Prostate gland (tissue), 2 donors: ENCODE results near the gene KIFC3. TPM values are rescaled to one million over a fixed set of nuclear protein-coding genes. Genes with fewer than 3 reads are reported as not detected.
"Not testable (repeated sequence)": the region's sequence is repeated elsewhere in the genome, so short reads cannot be mapped to it uniquely, and the experiment has no call there.

Experiments
- DNase-seq: peaks from one replicate; pipeline ENCODE4 v3.0.0-alpha.2; 2019; ENCODE audit warnings: low spot score
- H3K27ac ChIP-seq, 2 donors: fragments of 200-600 bp; sonication (generic); 2 replicates each; pipeline ENCODE4 v1.5.1; 2017 to 2019
- H3K27me3 ChIP-seq: fragments of 200-600 bp; sonication (generic); replicated peaks from 2 replicates; pipeline ENCODE4 v1.5.1; 2019; ENCODE audit not compliant: insufficient read depth
- H3K36me3 ChIP-seq, 2 donors: fragments of 200-600 bp; sonication (generic); 1 replicate in 1 of 2; 2 replicates in 1 of 2; pipeline versions ENCODE4 v1.5.1 to v1.8.1; 2017 to 2019
- H3K4me1 ChIP-seq: fragments of 200-600 bp; sonication (generic); replicated peaks from 2 replicates; pipeline ENCODE4 v1.5.1; 2019
- H3K4me3 ChIP-seq, 2 donors: fragments of 200-600 bp; sonication (generic); 2 replicates each; pipeline ENCODE4 v1.5.1; 2017 to 2019
- H3K9me3 ChIP-seq: fragments of 200-600 bp; sonication (generic); 2 replicates; pipeline ENCODE4 v1.5.1; 2017
- POLR2A ChIP-seq: fragments of 450-650 bp; IDR thresholded peaks from one replicate; pipeline ENCODE4 v1.6.1; 2016; ENCODE audit warnings: antibody characterized with exemption, mild to moderate bottlenecking
- POLR2AphosphoS5 ChIP-seq: sonication (generic); formaldehyde crosslinking; IDR thresholded peaks from one replicate; pipeline ENCODE4 v1.6.1; 2017; ENCODE audit warnings: antibody characterized with exemption
- WGBS: methylation state at CpG from one replicate; pipeline ENCODE4 v1.1.5; 2018; 5-methylcytosine and 5-hydroxymethylcytosine counted together
- intact Hi-C: fragments of 100-400 bp; cut with DNase I; formaldehyde crosslinking; loops from one replicate; pipeline ENCODE4 v1.14.2; 2022
- total RNA-seq, 2 donors: library from RNA; depleted of rRNA; stranded (reverse); fragments of >200 nt; gene quantifications; one replicate each; pipeline ENCODE4 v1.1.0, GENCODE V29; 2016
- TF ChIP-seq, protein P1 (sequence below), 4 experiments: fragments of 200-600 bp in 2 of 4; fragments of 450-650 bp in 2 of 4; sonication (generic) in 2 of 4; IDR thresholded peaks; 1 replicate in 3 of 4; 2 replicates in 1 of 4; pipeline ENCODE4 v1.5.1; 2016 to 2019; ENCODE audit warnings: antibody characterized with exemption in 4 of 4, mild to moderate bottlenecking in 2 of 4, moderate library complexity in 2 of 4

The KIFC3 gene
- total RNA-seq, 2 donors from 2014 or later, result 16.3 to 79.5 TPM

DNA sequence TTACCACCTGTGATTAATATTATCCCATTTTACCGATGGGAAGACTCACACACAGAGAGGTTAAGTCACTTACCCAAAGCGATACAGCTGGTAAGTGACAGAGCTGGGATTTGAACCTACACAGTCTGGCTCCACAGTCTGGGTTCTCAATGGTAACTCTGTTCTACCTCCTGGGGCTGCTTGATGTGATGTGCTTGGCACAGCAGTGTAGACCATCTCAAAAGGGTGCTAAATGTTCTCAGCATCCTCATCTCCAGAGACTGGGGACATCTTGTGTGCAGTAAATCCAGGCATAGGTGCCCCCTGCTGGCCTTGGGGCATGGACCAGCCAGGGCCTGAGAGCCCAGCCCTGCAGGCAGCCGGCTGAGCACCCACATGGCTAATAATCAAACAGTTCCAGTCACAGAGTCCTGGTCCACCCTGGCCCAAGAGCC, 82.1 kb downstream of the KIFC3 start:
- Histone ChIP-seq H3K4me1 (no peaks in the 10 kb centered on the region), H3K27me3 (no peaks in the 10 kb centered on the region), H3K27ac (no peak overlapping the region), H3K4me3 (no peak overlapping the region), H3K36me3 (no peaks in the 10 kb centered on the region), H3K9me3 (no peaks in the 10 kb centered on the region)
- 69% methylated on average over 3 of the region's 3 CpGs for WGBS
- intact Hi-C loops, result no loop called here
- TF ChIP-seq POLR2A, result no peak
- TF ChIP-seq, protein P1, sequence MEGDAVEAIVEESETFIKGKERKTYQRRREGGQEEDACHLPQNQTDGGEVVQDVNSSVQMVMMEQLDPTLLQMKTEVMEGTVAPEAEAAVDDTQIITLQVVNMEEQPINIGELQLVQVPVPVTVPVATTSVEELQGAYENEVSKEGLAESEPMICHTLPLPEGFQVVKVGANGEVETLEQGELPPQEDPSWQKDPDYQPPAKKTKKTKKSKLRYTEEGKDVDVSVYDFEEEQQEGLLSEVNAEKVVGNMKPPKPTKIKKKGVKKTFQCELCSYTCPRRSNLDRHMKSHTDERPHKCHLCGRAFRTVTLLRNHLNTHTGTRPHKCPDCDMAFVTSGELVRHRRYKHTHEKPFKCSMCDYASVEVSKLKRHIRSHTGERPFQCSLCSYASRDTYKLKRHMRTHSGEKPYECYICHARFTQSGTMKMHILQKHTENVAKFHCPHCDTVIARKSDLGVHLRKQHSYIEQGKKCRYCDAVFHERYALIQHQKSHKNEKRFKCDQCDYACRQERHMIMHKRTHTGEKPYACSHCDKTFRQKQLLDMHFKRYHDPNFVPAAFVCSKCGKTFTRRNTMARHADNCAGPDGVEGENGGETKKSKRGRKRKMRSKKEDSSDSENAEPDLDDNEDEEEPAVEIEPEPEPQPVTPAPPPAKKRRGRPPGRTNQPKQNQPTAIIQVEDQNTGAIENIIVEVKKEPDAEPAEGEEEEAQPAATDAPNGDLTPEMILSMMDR (IDR thresholded peaks at IDR 0.05), result peak in 3 of 4 experiments; percentile 42 to 70 (median 68)
- DNase-seq, result peak; percentile 51

DNA sequence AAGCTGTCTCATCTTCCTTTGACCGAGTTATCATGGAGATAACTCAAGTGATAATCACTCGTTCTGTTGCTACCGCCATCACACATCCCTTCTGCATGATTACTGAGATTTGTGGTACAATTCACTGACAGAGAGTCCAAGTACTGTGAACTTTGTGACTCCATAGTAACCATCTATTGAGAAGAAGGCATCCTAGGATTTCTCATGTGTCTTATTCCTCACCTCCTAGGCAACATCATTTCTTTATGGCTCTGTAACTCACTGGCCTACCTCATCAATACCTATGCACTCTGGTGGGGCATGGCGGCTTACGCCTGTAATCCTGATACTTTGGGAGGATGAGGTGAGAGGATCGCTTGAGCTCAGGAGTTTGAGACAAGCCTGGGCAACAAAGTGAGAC, 88.2 kb downstream of the KIFC3 start:
- H3K36me3 ChIP-seq, result no peaks in the 10 kb centered on the region
- no peaks in the 10 kb centered on the region for H3K4me1 ChIP-seq
- no peak for TF ChIP-seq POLR2AphosphoS5
- TF ChIP-seq POLR2A, result no peak
- TF ChIP-seq, protein P1 (IDR thresholded peaks at IDR 0.05), result no peak
- no peaks in the 10 kb centered on the region for H3K9me3 ChIP-seq
- intact Hi-C loops, result loop anchor here (10.0 kb wide), 1 partner anchor 59 kb away; no protein-coding TSS in a partner anchor
- H3K27me3 ChIP-seq, result no peaks in the 10 kb centered on the region
- H3K27ac ChIP-seq, result no peak overlapping the region
- DNase-seq, result no peak
- no peak overlapping the region for H3K4me3 ChIP-seq
- 89% methylated on average over 6 of the region's 6 CpGs for WGBS

DNA sequence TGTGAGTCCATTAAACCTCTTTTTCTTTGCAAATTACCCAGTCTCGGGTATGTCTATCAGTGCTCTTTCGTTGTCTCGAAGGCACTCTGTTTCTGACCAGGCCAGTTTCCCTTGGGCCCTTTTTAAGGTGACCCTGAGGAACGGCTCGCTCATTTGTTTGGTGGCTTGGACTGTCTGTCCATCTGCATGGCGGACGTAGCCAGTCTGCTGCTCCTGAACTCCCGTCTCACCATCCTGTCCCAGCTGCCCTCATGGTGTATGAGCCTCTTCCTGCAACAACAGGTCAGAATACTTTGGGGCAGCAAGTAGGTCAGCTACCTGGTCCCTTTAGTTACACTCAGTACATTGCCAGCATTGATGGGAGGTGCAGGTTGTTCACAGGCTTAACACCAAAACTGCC, 88.7 kb downstream of the KIFC3 start:
- no peaks in the 10 kb centered on the region for H3K9me3 ChIP-seq
- no peaks in the 10 kb centered on the region for H3K36me3 ChIP-seq
- intact Hi-C loops, result loop anchor here (10.0 kb wide), 1 partner anchor 59 kb away; no protein-coding TSS in a partner anchor
- no peak for TF ChIP-seq POLR2A
- TF ChIP-seq, protein P1 (IDR thresholded peaks at IDR 0.05), result no peak
- TF ChIP-seq POLR2AphosphoS5, result no peak
- H3K27ac ChIP-seq, result no peak overlapping the region
- DNase-seq, result no peak
- H3K4me1 ChIP-seq, result no peaks in the 10 kb centered on the region
- 96% methylated on average over 8 of the region's 8 CpGs for WGBS
- no peaks in the 10 kb centered on the region for H3K27me3 ChIP-seq
- no peak overlapping the region for H3K4me3 ChIP-seq

DNA sequence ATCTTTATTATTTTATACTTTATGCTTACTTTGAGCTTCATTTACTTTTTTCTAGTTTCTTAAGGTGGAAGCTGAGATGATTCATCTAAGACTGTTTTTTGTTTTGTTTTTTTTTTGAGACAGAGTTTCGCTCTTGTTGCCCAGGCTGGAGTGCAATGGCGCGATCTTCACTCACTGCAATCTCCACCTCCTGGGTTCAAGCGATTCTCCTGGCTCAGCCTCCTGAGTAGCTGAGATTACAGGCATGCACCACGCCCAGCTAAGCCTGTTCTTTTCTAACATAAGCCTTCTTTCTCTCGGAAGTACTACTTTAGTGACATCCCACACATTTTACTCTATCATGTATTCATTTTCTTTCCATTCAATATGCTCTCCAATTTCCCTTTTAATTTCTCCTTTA, 89.7 kb downstream of the KIFC3 start:
- H3K27ac ChIP-seq, H3K4me3 ChIP-seq, DNase-seq, H3K27me3 ChIP-seq, H3K4me1 ChIP-seq, H3K9me3 ChIP-seq, H3K36me3 ChIP-seq: not testable (repeated sequence)
- intact Hi-C loops, result loop anchor here (10.0 kb wide), 1 partner anchor 58 kb away; no protein-coding TSS in a partner anchor
- WGBS, result 75% methylated on average over 6 of the region's 6 CpGs

DNA sequence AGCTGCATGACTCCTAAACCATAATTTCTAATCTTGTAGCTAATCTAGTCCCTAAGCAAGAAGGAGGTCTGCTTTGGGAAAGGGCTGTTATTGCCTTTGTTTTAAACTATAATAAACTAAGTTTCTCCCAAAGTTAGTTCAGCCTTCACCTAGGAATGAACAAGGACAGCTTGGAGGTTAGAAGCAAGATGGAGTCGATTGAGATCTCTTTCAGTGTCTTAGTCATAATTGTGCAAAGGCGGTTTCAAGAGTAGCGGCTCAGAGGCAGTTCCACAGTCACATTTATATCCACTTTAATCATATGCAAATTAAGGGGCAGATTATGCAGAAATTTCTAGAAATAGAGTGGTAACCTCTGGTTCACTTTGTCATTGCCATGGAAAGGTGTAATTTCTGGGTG, 90.3 kb downstream of the KIFC3 start:
- DNase-seq, result no peak
- no peaks in the 10 kb centered on the region for H3K27me3 ChIP-seq
- H3K36me3 ChIP-seq, result no peaks in the 10 kb centered on the region
- no peaks in the 10 kb centered on the region for H3K9me3 ChIP-seq
- no peaks in the 10 kb centered on the region for H3K4me1 ChIP-seq
- 89% methylated on average over 3 of the region's 3 CpGs for WGBS
- intact Hi-C loops, result loop anchor here (10.0 kb wide), 1 partner anchor 57 kb away; no protein-coding TSS in a partner anchor
- H3K4me3 ChIP-seq, result no peak overlapping the region
- TF ChIP-seq, protein P1 (IDR thresholded peaks at IDR 0.05), result no peak
- TF ChIP-seq POLR2AphosphoS5 (no peak), POLR2A (no peak)
- no peak overlapping the region for H3K27ac ChIP-seq
